GM19351 (cell line): ENCODE measurements around the gene NOSIP.

Experiments
- ATAC-seq: cut with Tn5 transposase; IDR thresholded peaks from one replicate; pipeline ENCODE4 v1.9.1; 2021; ENCODE audit warnings: mild to moderate bottlenecking, moderate library complexity; ENCODE audit not compliant: unreplicated experiment

NOSIP gene

DNA sequence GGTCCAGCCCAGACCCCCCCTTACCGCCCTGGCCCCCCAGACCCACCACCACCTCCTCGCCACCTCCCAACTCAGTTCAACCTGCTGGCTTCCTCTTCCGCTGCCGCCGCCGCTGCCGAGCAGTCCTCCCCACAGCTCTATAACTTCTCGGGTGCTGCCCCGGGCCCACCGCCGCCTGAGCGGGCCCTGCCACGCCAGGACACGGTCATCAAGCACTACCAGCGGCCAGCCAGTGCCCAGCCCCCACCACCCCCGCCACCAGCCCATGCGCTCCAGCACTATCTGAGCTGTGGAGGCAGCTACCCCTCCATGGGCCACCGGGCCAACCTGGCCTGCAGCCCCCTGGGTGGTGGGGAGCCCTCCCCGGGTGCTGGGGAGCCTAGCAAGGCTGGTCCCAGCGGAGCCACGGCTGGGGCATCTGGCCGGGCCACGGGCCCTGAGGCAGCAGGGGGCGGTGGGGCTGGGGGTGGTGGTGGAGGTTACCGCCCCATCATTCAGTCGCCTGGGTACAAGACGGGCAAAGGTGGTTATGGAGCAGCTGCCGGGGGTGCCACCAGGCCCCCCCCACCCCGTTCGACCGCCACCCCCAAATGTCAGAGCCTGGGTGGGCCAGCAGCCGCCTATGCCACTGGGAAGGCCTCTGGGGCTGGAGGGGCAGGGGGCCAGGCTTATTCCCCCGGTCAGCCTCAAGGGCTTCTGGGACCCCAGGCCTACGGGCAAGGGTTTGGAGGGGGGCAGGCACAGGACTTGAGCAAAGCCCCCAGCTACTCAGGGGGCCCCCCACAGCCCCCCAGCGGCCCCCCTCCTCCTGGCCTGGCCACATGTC, 14.8 kb upstream of the NOSIP start:
- ATAC-seq: no peak

DNA sequence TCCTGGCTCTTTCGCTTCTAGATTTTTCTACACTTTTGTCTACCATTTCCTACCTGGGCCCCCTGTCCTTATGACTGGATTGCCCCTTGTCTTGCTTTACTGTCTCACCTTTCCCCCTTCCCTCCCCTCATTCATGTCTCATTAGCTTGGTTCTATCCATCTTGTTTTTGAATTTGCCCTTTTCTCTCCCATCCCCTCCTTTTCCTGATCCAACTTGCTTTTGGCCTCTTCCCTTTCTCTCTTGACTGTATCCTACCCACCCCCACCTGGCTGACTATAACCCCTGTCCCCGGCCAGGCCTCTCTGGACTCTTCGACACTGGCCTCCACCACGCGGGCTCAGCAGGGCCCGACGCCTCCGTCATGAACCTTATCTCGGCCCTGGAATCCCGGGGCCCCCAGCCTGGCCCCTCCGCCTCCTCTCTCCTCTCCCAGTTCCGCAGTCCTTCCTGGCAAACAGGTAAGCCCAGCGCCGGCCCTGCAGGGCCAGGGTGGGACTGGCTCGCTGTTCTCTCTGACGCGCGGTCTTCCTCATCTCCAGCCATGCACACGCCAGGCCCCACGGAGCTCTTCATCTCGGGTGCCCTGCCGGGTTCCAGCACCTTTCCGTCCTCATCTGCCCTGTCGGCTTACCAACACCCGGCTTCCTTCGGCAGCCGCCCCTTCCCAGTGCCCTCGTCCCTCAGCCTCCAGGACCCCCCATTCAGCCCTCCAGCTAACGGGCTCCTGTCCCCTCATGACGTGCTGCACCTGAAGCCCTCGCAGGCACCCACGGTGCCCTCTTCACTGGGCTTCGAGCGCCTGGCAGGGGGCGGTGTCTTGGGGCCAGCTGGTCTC, 14.0 kb upstream of the NOSIP start:
- no peak for ATAC-seq

DNA sequence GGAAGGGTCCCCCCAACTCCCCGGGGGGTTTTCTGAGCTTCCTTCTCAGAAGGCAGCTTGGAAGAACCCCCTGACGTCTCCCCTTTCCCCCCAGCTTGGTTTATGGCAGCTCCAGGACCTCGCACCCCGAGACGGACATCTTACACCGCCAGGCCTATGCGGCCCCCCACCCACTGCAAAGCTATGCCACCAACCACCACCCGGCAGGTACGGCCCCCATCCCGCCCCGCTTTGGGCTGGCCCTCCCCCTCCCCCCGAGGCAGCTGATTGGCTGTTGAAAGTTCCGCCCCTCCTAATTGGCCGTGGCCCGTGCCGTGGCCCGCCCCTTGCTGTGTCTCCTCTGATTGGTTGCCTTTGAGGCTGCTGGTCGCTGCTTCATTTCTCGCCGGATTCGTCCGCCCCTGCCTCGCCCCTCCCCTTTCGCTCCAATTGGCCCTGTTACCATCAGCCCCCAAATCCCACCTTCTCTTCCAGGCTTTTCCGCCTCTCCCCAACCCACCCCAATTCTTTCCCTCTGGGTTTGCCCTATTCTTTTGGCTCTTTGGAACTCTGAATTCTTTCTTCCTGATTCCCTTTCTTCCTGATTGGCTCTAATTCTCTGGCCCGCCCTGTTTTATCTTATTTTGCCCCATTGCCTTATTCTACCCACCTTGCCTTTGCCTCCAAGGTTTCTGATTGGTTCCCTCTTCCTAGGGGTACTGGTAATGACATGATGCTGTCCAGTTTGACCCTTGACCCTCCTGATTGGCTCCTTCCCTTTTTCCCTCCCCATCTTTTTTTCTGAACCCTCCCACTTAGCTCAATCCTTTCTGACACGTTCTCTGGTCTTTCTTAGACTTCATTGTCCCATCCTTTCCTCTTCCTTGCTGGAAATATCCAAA, 13.1 kb upstream of the NOSIP start:
- ATAC-seq: peak; percentile 45

DNA sequence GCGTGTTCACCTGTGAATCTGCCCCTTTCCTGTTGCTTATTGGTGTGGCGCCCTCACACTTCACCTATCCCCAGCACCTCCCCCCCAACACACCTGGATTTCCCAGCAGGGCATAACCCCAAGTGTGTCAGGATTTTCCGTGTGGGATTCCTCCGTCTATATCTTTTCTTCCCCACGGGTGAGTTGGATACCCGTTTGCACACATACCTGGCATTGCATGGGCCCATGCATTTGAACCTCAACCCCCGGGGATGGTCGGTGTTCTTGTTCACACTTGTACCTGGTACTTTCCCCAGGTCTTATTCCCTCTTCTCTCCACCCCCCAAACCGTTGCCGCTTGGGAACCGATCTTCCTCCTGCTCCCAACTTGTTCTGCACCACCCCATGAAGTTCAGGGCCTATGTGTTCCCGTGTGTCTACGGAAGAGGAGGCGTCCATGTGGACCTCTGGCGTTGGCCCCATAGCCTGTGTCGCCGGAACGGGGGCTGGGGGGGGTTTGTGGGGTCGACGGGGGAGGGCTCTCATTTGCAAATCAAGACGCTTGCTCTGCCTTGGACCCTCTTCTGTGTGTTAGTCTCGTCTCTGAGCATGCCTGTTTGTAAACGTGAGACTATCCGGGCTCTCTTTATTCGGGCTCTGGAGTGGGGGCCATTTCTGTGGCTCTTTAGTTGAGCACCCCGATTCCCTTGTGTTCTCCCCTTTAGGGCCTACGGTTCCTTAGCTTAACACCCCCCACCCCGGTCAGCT, 12.3 kb upstream of the NOSIP start:
- no peak for ATAC-seq

DNA sequence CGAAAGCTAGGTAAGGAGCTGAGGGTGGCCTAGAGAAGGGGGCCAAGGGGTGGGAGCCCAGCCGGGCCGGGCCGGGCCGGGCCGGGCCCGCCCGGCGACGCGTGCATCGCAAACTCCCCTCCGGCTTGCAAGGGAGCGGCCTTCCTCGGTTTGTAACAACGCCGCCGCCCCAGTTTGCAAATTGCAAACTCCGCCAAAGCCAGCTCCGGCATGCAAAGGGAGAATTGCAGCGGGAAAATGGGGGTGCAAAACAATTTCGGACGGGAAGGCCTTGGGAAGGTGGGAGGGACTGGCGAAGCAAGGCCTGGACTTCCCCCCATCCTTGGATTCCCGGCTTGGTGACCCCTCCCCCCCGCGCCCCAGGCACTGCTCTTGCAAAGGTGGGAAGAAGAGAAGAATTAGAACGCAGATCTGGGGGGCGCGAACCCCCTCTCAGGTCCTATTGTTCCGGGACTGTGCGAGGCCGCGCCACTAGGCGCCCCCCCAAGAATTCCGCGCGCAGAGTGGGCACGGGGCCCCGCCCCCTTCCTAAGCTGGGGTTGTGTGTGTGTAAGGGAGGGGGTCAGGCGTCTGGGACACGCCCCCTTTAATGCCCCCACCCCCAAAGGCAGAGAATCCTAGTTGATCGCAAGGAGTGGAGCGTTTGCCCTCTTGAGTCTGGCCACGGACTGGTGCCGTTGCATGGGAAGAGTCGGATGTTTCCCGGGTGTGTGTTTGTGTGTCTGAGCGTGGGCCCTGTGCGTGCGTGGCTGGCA, 11.6 kb upstream of the NOSIP start:
- no peak for ATAC-seq

DNA sequence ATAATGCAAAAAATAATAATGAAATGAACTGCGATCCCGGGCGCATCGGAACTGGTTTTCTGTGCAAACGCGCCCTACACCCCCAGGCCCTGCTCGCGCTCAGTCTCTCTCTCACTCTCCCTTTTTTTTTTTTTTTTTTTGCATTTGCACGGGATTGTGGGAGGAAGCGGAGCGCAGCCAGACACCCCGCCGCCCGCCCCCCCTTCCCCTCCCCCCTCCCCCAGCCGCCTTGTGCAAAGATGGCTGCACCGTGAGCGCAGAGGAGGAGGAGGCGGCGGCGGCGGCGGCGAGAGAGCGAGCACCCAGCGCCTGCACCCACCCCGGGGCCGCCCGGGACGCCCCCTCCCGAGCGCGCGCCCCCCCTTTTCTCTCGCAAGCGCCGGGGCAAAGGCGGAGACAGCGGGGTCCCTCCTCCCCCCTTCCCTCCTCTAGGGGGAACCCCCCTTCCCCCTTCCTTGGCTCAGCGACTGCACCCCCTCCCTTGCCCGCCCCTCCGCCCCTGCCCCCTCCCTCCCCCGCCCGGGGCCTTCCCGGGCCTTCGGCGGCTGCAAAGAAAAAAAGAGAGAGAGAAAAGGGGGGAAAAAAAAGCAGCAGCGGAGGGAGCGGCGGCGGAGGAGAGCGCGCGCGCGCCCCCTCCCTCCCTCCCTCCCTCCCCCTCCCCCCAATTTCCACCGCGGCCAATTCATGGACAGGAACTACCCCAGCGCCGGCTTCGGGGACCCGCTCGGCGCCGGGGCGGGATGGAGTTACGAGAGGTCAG, 10.8 kb upstream of the NOSIP start, which contains the start of gene PRR12:
PRR12 (plus strand) TSS at position 212 of the 760 bp plus-strand sequence; CDS start at position 685, 473 bp downstream.
- no peak for ATAC-seq

DNA sequence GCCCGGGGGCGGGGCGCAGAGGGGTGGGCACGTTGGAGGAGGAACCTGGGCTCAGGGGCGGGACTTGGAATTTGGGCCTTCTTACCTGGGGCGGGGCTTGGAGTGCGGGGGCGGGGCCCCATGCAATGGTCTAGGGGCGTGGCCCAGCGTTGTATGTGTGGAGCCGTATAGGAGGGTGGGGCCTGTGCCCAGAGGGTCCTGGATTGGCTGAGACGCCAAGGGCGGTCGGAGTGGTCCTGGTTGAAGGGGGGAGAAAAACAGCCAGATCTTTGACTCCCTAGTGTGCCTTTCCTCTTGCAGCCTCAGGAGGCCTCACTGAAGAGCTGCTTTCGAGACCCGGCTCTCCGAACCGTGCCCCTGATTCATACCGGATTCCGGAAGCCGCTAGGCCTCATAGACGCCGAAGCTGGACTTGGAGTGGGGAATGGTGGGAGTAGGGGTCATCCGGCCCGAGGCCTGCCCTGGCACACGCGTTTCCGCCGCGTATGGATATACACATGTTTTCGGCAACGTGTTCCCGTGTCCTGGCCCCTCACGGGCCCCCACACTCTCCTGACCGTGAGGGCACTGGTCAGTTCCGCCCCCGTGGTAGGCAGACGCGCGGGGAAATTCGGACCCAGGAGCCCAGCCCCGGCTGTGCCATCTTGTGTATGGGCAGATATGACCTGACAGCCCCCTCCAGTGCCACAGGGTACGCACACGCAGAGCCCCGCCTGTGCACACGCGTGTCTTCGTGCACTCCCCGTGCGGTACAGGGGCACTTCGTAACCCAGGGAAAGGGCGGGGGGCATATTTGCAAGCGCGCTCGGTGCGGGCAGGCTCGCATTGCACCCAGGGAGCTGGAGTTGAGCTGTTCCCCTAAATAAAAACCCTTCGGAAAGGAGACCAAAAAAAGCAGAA, 10.0 kb upstream of the NOSIP start:
- ATAC-seq: peak; percentile 73

DNA sequence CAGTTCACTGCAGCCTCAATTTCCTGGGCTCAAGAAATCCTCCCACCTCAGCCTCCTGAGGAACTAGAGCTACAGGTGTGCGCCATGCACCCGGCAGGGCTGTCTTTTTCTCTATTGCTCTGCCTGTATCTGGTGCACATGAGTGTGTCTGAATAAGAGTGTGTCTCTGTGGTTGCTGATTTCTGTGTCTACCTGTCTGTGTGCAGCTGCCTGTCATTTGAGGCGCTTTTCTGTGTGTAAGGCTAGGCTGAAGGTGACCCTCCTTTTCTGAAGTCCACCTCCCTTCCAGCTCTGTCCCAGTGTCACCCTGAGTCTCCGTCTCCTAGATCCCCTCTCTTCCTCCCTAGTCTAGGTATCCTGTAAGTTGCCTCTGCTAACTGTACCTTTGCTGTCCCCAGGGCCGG, 9.1 kb upstream of the NOSIP start:
- ATAC-seq: no peak

DNA sequence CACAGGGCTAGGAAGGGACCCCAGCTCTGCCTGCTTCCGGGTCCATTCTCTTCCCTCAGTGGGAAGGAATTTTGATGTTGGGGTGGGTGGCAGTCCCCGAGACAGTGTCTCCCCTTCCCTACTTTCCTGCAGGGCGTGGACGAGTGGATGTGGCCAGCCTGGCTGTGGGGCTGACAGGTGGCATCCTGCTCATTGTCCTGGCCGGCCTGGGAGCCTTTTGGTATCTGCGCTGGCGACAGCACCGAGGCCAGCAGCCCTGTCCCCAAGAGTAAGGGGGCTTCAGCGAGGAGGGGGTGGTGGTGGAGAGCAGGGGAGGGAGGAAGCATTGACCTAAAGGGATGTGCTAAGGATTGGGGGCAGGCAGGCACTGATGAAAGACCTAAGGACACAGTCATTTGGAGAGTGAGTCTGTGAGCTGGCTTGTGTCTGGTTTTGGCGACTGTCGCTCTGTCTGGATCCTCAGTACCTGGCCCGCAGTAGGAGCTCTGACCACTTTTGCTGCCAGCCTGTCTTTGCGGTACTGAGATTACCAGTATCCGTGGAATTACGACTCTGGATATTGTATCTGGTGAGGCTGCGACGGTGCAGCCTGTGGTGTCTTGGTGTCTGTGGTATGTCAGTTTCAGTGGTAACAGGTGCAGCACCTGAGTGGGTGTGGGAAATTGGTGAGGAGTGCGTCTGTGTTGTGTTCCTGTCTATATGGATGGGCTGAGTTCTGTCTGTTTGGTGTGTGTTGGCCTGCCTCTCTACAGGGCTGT, 8.2 kb upstream of the NOSIP start:
- no peak for ATAC-seq

DNA sequence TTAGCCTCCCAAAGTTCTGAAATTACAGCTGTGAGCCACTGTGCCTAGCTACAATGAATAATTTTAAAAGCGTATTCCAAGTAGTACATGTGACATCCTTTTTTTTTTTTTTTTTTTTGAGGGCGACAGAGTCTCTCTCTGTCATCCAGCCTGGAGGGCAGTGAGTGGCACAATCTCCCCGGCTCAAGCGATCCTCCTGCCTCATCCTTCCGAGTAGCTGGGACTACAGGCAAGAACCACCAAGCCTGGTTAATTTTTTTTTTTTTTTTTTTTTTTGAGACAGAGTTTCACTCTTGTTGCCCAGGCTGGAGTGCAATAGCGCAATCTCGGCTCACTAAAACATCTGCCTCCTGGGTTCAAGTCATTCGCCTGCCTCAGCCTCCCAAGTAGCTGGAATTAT, 6.9 kb upstream of the NOSIP start:
- ATAC-seq: no peak

DNA sequence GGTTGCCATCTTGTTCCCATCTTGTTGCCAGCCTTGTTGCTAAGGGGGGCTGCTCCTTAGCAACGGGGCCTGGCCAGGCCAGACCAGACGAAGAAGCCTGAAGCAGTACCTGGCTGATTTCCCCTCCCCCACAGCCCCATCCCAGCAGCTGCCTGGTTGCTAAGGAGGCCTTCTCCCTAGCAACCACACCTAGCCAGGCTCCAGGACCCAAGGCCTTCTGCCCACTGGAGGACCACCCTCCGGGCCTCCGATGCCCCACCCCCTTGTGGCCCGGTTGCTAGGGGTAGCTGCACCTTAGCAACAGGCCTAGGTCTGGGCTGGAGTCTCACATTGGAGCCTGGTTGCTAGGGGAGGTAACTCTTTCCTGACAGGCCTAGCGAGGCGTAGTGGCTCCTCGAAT, 4.7 kb upstream of the NOSIP start:
- ATAC-seq: no peak

DNA sequence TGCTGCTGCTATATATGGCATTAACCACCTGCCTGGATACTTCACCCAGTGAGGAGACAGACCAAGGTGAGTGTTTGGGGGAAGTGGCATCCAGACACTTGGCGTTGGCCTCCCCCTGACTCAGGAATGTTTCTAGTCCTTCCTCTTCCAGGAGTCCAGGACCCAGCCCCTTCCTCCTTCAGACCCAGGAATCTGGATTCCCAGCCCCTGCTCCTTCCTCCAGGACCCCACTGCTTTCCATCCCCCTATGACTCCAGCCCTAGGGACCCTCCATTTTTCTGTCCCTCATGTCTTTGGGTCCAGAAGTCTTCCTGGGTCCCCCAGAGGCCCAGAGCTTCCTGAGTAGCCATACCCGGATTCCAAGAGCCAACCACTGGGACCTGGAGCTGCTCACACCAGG, 2.9 kb upstream of the NOSIP start:
- no peak for ATAC-seq

DNA sequence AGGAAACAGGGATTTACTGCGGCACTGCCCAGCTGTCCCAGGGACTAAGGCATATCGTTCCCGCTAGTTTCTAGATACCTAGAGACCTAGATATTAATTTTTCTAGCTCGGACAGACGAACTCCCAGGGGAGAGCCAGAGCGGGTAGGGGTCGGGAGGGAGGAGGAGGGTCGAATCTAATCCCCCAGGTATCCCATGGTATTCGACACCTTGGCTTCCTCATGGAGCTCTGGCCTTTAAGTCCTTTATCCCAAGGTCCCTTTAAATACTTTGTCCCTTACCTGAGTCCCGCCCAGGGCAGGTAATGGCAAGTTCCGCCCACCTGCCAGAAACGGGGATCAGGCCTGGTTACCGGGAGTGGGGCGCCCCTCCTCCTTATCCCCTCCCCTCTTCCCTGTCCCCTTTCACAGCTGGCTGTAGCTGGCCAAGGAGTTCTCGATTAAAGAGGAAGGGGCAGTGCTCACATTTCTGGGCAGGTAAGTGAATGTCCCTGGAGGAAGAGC, 702 bp upstream of the NOSIP start, which contains the start of gene PRRG2:
PRRG2 (plus strand) TSS at position 310 of the 502 bp plus-strand sequence. CDS start 1,904 bp downstream, outside the sequence.
- no peak for ATAC-seq

DNA sequence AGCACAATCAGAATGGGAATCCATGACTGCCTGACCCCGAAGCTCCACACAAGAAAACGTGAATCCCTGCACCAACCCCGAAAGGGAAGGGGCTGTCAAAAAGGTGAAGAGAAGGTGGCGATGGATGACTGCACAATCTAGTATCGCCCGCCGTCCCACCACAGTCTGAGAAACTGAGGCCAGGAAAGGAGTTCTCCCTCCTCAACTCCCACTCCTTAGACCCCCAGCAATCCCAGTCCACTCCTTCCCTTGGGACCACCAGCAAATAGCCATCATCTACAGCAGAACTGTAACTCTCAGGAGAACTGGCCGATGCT, 451 bp downstream of the NOSIP start:
- no peak for ATAC-seq

DNA sequence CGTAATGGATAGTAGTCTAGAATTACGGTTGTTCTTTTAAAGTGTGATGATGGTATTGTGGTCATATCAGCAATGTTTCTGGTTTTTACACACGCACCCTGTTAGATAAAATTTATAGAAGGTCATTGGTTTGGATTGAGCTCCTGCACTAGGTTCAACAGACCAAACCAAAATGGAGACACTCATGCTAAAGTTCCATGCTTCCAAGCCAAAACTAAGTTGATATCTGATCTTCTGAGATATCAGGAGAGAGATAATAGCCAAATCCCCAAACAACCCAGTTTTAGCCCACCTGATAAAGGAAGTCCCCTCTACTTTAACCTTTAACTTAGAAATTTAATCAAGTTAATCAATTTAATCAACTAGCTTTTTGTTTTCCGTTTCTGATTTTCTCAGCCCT, 1.2 kb downstream of the NOSIP start:
- no peak for ATAC-seq

DNA sequence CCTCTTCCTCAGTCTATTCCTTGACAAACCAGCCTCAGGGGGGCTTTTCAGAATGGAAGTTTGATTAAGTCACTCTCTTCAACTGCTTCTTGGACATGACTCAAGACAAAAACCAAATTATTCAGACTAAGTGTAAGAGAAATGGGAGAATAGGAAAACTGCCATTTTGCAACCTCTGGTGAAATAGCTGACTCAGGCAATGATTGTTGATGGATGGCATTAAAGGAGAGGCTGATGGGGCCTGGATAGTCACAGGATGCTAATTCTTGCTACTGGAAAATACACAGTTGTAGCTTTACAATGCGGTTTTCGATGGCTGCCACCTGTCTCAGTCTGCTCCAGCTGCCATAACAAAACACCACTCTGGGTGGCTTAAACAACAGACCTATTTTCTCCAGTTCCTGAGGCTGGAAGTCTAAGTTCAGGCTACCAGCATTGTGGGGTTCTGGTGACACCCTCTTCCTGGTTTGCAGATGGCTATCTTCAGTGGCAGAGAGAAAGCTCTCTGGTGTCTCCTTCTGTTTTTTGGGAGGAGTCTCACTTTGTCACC, 6.1 kb downstream of the NOSIP start:
- ATAC-seq: no peak

DNA sequence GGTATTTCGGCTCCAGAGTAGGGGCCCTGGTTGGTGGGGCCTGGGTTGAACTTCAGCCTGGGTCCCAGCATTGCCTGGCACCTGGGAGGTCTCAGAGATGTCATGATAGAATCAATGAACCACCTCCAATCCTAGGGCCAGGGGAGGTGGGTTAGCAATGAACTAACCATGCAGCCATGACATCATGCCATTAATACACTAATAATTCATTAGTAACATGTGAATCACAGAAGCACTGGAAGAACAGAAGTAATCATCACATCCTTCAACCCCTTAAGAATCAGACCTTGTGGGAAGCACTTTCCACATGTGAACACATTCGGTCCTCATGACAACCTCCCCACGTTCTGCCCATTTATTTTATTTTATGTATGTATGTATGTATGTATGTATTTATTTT, 6.9 kb downstream of the NOSIP start:
- ATAC-seq: no peak
